Measurements from ENCODE around the gene CENPP.

- TF ChIP-seq CTCF (IDR thresholded peaks at IDR 0.05) (no peak), POLR2A (IDR thresholded peaks at IDR 0.05) (no peak)
Observed at GRCh38 chr9:92292338-92293074, 33.2 kb upstream of the CENPP start.

Measured in thyroid gland (tissue), 4 donors.